ENCODE results near the gene JCHAIN.

DNA sequence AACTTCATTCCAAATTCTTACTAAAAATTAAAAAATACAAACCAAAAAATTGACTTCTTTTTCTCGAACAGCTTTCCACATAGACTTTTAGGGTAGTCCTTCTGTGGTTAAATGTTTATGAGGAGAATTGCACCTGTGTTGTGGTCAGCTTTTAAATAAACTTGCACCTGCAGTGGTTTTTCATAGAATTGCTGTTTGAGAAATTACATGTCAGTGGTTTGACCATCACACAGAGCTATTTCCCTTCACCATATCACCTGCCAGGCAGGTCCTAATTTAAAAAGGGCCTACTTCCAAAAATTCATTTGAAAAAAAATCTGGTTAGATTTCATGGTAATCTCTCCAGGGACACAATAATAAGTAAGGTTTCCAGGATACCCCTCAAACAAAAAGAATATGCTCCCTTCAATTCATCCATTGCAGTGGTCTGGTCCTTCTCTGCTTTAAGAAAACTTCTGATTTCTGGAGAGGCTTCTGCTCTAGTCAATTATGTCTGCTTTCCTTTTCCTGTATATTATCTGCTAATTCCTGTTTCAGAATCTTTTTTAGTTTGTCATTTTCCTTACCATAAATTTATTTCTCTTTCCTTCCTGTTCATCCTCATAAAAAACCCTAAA, 12.2 kb upstream of the JCHAIN start:
- no peak for TF ChIP-seq GATA2 (IDR thresholded peaks at IDR 0.05; ENCODE audit: low read depth, low read length)
- no peak for TF ChIP-seq GATA3 (IDR thresholded peaks at IDR 0.05; ENCODE audit: low read depth, low read length)
